ENCODE data around the gene OR52R1.
"Not testable (repeated sequence)": the region's sequence is repeated elsewhere in the genome, so short reads cannot be mapped to it uniquely, and the experiment has no call there.

The OR52R1 gene

GRCh38 chr11:4830346-4830745 lies 26.2 kb upstream of the OR52R1 start:
- no peaks in the 10 kb centered on the region for H3K36me3 Mint-ChIP-seq (ENCODE audit: low read depth)
- H3K4me1 Mint-ChIP-seq, result no peaks in the 10 kb centered on the region
- H3K27me3 Mint-ChIP-seq (ENCODE audit: low read depth), result no peaks in the 10 kb centered on the region
- TF ChIP-seq, protein P1, sequence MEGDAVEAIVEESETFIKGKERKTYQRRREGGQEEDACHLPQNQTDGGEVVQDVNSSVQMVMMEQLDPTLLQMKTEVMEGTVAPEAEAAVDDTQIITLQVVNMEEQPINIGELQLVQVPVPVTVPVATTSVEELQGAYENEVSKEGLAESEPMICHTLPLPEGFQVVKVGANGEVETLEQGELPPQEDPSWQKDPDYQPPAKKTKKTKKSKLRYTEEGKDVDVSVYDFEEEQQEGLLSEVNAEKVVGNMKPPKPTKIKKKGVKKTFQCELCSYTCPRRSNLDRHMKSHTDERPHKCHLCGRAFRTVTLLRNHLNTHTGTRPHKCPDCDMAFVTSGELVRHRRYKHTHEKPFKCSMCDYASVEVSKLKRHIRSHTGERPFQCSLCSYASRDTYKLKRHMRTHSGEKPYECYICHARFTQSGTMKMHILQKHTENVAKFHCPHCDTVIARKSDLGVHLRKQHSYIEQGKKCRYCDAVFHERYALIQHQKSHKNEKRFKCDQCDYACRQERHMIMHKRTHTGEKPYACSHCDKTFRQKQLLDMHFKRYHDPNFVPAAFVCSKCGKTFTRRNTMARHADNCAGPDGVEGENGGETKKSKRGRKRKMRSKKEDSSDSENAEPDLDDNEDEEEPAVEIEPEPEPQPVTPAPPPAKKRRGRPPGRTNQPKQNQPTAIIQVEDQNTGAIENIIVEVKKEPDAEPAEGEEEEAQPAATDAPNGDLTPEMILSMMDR (IDR thresholded peaks at IDR 0.05; ENCODE audit: unreplicated experiment in 3 of 3), result no peak
- no peak overlapping the region for H3K4me3 Mint-ChIP-seq
- no peak overlapping the region for H3K27ac Mint-ChIP-seq
- H3K9me3 Mint-ChIP-seq, result no peaks in the 10 kb centered on the region

- no peaks in the 10 kb centered on the region for H3K27me3 Mint-ChIP-seq (ENCODE audit: low read depth)
- H3K4me3 Mint-ChIP-seq, result no peak overlapping the region
- H3K27ac Mint-ChIP-seq, result no peak overlapping the region
- H3K36me3 Mint-ChIP-seq (ENCODE audit: low read depth), result no peaks in the 10 kb centered on the region
- TF ChIP-seq, protein P1 (IDR thresholded peaks at IDR 0.05; ENCODE audit: unreplicated experiment in 3 of 3), result peak; percentile 38 to 47 (median 39)
- no peaks in the 10 kb centered on the region for H3K9me3 Mint-ChIP-seq
- H3K4me1 Mint-ChIP-seq, result no peaks in the 10 kb centered on the region
Observed at GRCh38 chr11:4826425-4826824, 22.2 kb upstream of the OR52R1 start.

DNA sequence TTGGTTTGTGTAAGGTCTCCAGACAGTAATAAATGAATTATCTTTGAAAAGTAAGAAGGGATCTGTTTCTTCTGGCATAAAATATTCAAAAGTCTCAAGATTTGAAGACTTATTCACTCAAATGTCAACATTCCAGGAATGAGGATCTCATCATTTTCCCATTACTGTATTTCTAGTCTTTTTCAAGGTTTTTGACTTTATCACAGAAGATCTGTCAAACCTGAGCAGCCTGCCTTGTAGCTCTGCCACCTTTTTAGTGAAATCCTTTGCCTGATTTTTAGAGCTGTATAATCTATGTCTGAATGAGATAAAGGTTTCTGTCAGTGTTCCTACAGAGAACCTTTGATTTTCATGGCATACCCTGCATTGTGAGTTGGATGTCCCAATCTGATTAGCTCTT lies 21.0 kb upstream of the OR52R1 start:
- H3K9me3 Mint-ChIP-seq, result no peaks in the 10 kb centered on the region
- H3K4me3 Mint-ChIP-seq, result no peak overlapping the region
- no peaks in the 10 kb centered on the region for H3K4me1 Mint-ChIP-seq
- no peaks in the 10 kb centered on the region for H3K36me3 Mint-ChIP-seq (ENCODE audit: low read depth)
- H3K27me3 Mint-ChIP-seq (ENCODE audit: low read depth), result no peaks in the 10 kb centered on the region
- no peak overlapping the region for H3K27ac Mint-ChIP-seq
- TF ChIP-seq, protein P1 (IDR thresholded peaks at IDR 0.05; ENCODE audit: unreplicated experiment in 3 of 3), result no peak

- TF ChIP-seq, protein P1 (IDR thresholded peaks at IDR 0.05; ENCODE audit: unreplicated experiment in 3 of 3), result no peak
- Mint-ChIP-seq H3K27ac (no peak within 1 kb of the TSS), H3K27me3 (ENCODE audit: low read depth) (no peaks in the 10 kb centered on the region), H3K4me3 (no peak within 1 kb of the TSS), H3K4me1 (no peaks in the 10 kb centered on the region), H3K36me3 (ENCODE audit: low read depth) (no peaks in the 10 kb centered on the region), H3K9me3 (no peaks in the 10 kb centered on the region)
Observed at GRCh38 chr11:4821021-4821420, 16.8 kb upstream of the OR52R1 start, which contains the start of gene OR51F2. OR51F2 (plus strand) TSS chr11:4821321; CDS start chr11:4821422, 101 bp downstream.

GRCh38 chr11:4809246-4809645 lies 5.1 kb upstream of the OR52R1 start:
- Mint-ChIP-seq H3K27ac (no peak overlapping the region), H3K36me3 (ENCODE audit: low read depth) (no peaks in the 10 kb centered on the region)
- TF ChIP-seq, protein P1 (IDR thresholded peaks at IDR 0.05; ENCODE audit: unreplicated experiment in 3 of 3), result no peak

DNA sequence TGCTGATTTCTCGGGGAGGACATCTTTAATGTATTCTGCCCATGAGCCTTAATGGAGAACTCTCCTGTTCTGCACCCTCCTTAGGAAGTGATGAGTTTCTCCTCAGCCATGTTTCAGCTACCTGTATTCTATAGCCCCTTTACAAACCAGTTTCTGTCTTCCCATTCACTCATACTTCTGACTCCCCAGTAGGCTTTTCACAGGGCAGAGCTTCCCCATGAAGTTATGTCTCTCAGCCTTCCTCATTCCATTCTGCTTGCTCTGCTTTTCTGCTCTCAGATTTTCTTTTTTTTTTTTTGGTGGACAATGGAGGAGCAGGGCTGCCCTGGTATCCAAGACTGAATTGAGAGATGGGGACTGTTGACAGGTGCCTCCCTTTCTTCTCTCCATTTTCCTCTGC lies 4.3 kb upstream of the OR52R1 start:
- no peak overlapping the region for H3K27ac Mint-ChIP-seq
- H3K27me3 Mint-ChIP-seq (ENCODE audit: low read depth), result no peaks in the 10 kb centered on the region
- H3K4me3 Mint-ChIP-seq, result no peak overlapping the region
- H3K36me3 Mint-ChIP-seq (ENCODE audit: low read depth), result no peaks in the 10 kb centered on the region
- H3K4me1 Mint-ChIP-seq, result no peaks in the 10 kb centered on the region
- no peaks in the 10 kb centered on the region for H3K9me3 Mint-ChIP-seq
- TF ChIP-seq, protein P1 (IDR thresholded peaks at IDR 0.05; ENCODE audit: unreplicated experiment in 3 of 3), result no peak

More at GRCh38 chr11:4809246-4809645, 5.1 kb upstream of the OR52R1 start:
- no peaks in the 10 kb centered on the region for H3K4me1 Mint-ChIP-seq
- no peak overlapping the region for H3K4me3 Mint-ChIP-seq
- no peaks in the 10 kb centered on the region for H3K27me3 Mint-ChIP-seq (ENCODE audit: low read depth)
- H3K9me3 Mint-ChIP-seq, result no peaks in the 10 kb centered on the region

- not testable (repeated sequence) for H3K4me1 Mint-ChIP-seq; H3K27me3 Mint-ChIP-seq (ENCODE audit: low read depth); H3K9me3 Mint-ChIP-seq; H3K27ac Mint-ChIP-seq; H3K36me3 Mint-ChIP-seq (ENCODE audit: low read depth); H3K4me3 Mint-ChIP-seq
Observed at GRCh38 chr11:4801316-4801715, 2.9 kb downstream of the OR52R1 start.

Data from nephron (organoid).